ENCODE measurements around the gene RBM33. TPM values are rescaled to one million over a fixed set of nuclear protein-coding genes. Genes with fewer than 3 reads are reported as not detected.

Gene RBM33
- total and polyA plus RNA-seq, 2 of the 13 experiments (the other 11 are each of a cell fraction or from before 2014, with no cell fraction given): 12.4 to 28.9 TPM

- no peak for TF ChIP-seq ZNF101 (CRISPR knock-in tag; IDR thresholded peaks at IDR 0.05; ENCODE audit: borderline replicate concordance, low read depth)
- no peak for TF ChIP-seq FOXP1 (IDR thresholded peaks at IDR 0.05)
- TF ChIP-seq FOXP1 (CRISPR knock-in tag; IDR thresholded peaks at IDR 0.05): no peak
- no peak for TF ChIP-seq ZNF724P (CRISPR knock-in tag; IDR thresholded peaks at IDR 0.05; ENCODE audit: borderline replicate concordance)
These were observed 141.1 kb downstream of the RBM33 start (continued) for GRCh38 chr7:155785536-155785935.

DNA sequence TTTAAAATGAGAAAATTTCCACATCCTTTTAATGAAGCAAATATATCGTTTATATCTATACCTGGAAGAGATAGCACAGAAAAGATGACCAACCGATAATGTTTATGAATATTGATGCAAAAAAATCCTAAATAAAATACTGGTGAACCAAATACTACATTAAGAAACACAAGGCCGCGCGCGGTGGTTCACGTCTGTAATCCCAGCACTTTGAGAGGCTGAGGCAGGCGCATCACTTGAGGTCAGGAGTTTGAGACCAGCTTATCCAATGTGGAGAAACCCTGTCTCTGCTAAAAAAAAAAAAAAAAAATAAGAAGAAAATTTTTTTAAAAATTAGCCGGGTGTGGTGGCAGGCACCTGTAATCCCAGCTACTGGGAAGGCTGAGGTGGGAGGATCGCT, 142.0 kb downstream of the RBM33 start:
- POLR2A ChIA-PET: interaction anchor here (0.8 kb wide), 1 partner anchor 9 kb away, joined by 3 read pairs; no protein-coding TSS in a partner anchor
- no peaks in the 10 kb centered on the region for H3K9me3 ChIP-seq (ENCODE audit: low read length)
- no peak for DNase-seq (ENCODE audit: low spot score)
- H3K36me3 ChIP-seq (replicated peaks in 1 of 2; ENCODE audit: control insufficient read depth in 1 of 2, insufficient read depth in 2 of 2, low read length in 2 of 2): peaks cover 3 to 6% of the 10 kb centered on the region in 2 experiments; a peak in 4 of 5 replicates
- BruUV-seq (replicated peaks): no TSS peak
- TF ChIP-seq, protein P1, sequence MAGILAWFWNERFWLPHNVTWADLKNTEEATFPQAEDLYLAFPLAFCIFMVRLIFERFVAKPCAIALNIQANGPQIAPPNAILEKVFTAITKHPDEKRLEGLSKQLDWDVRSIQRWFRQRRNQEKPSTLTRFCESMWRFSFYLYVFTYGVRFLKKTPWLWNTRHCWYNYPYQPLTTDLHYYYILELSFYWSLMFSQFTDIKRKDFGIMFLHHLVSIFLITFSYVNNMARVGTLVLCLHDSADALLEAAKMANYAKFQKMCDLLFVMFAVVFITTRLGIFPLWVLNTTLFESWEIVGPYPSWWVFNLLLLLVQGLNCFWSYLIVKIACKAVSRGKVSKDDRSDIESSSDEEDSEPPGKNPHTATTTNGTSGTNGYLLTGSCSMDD (CRISPR knock-in tag; IDR thresholded peaks at IDR 0.05): no peak
- TF ChIP-seq, protein P2, sequence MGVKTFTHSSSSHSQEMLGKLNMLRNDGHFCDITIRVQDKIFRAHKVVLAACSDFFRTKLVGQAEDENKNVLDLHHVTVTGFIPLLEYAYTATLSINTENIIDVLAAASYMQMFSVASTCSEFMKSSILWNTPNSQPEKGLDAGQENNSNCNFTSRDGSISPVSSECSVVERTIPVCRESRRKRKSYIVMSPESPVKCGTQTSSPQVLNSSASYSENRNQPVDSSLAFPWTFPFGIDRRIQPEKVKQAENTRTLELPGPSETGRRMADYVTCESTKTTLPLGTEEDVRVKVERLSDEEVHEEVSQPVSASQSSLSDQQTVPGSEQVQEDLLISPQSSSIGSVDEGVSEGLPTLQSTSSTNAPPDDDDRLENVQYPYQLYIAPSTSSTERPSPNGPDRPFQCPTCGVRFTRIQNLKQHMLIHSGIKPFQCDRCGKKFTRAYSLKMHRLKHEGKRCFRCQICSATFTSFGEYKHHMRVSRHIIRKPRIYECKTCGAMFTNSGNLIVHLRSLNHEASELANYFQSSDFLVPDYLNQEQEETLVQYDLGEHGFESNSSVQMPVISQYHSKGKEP (CRISPR knock-in tag; IDR thresholded peaks at IDR 0.05): no peak
- TF ChIP-seq ZNF839 (CRISPR knock-in tag; IDR thresholded peaks at IDR 0.05; ENCODE audit: borderline replicate concordance) (no peak), PRDM15 (CRISPR knock-in tag; IDR thresholded peaks at IDR 0.05) (no peak)
- intact Hi-C loops (cut with micrococcal nuclease; ENCODE audit: unreplicated experiment): no loop called here
- H3K27me3 ChIP-seq (ENCODE audit: control insufficient read depth in 1 of 2, insufficient read depth in 2 of 2, low read length in 2 of 2): no peaks in the 10 kb centered on the region
- H3K27ac ChIP-seq (ENCODE audit: extremely low read length, insufficient read depth, low read length): no peak overlapping the region
- in situ Hi-C loops (cut with HindIII; ENCODE audit: extremely low pct_ligation_motif_present, low pct_unique_long_range_greater_than_20kb): no loop called here
- 83% methylated on average over 10 of the region's 10 CpGs for WGBS (ENCODE audit: low lambda C conversion rate)
- no peak overlapping the region for H3K4me2 ChIP-seq (ENCODE audit: low read depth, low read length)
- H2AFZ ChIP-seq (ENCODE audit: low read length): no peak overlapping the region
- H3K4me3 ChIP-seq (replicated peaks in 1 of 3; ENCODE audit: insufficient read depth in 1 of 3, low read depth in 2 of 3, low read length in 3 of 3): no peak overlapping the region
- H4K20me1 ChIP-seq (ENCODE audit: insufficient read depth, low read length): no peaks in the 10 kb centered on the region
- H3K4me1 ChIP-seq (ENCODE audit: insufficient read depth, low read length): peaks cover 31% of the 10 kb centered on the region
- no peak for ATAC-seq
- H3K9ac ChIP-seq (ENCODE audit: insufficient read depth, low read depth, low read length): no peak overlapping the region
- CTCF ChIA-PET (ENCODE audit: low intra/inter-chr PET ratio, low total read pairs): no interaction called here
- no peak for FAIRE-seq
- H3K79me2 ChIP-seq (ENCODE audit: insufficient read depth, low read length): no peaks in the 10 kb centered on the region
